Retina (tissue), 1 donor: ENCODE results near the gene ISM1.

Experiments used
- DNase-seq: peaks from one replicate; pipeline ENCODE4 v3.0.0-alpha.2; 2016

ISM1 gene

DNA sequence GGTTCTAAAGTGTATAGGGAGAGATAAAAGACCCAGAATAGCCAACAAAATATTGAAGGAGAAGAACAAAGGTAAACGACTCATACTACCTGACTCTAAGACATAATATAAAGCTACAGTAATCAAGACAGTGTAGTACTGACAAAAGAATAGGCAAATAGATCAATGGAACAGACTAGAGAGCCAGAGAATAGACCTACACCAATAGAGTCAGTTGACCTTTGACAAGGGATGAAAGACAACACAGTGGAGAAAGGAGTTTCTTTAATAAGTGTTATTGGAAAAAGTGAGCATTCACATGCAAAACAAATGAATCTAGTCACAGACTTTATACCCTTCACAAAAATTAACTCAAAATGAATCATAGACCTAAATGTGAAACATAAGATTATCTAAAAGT, 96.4 kb downstream of the ISM1 start:
- DNase-seq: no peak

DNA sequence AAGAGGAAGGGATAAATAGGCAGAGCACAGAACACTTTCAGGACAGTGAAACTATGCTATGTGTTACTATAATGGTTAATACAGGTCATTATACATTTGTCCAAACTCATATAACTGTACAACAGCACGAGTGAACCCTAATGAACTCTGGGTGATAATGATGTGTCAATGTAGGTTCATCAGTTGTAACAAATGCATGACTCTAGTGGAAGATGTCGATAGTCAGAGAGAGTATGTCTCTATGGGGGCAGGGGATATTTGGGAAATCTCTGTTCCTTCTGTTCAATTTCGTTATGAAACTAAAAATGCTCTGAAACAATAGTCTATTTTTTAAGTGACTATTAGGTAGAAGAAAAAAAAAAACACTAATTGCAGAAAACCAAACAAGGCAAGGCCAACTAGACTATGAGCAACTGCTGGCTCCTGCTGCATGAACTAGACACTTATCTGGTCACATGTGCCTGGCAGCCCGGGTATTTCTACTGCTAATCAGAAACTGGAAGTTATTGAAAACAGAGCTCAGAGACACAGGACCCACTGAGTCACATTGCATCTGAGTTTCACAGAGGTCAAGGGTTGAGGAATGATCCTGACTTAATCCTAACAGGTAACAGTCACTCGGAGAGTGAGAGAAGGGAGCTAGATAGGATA, 97.9 kb downstream of the ISM1 start:
- DNase-seq: no peak

DNA sequence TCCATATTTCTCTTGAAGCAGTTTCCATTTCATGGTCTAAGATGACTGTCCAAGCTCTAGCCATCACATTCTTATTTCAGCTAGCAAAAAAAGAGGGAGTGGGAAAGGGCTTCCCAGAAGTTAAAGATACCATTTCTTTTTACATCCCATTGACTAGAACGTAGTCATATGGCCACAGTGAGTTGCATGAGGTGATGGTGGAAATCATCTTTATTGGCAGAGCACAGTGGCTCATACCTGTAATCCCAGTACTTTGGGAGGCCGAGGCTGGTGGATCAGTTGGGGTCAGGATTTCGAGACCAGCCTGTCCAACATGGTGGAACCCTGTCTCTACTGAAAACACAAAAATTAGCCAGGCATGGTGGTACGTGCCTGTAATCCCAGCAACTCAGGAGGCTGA, 99.6 kb downstream of the ISM1 start:
- no peak for DNase-seq

DNA sequence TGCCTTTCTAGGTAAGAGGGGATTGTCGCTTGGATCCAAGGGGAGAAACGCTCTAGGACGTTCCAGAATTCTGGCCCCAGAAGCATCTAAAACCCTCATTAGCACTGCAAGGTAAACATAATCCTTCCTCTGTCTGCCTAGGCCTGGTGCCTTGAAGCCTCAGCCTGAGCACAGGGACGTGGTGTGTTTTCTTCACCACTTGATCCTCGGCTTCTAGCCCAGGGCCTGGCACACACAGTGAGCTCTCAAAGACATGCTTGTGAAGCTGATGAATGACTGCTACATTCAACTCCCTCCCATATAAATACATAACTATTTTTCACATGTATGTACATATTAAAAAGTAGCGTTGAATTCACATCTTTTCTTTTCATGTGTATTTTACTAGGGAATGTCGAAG, 100.3 kb downstream of the ISM1 start:
- no peak for DNase-seq

DNA sequence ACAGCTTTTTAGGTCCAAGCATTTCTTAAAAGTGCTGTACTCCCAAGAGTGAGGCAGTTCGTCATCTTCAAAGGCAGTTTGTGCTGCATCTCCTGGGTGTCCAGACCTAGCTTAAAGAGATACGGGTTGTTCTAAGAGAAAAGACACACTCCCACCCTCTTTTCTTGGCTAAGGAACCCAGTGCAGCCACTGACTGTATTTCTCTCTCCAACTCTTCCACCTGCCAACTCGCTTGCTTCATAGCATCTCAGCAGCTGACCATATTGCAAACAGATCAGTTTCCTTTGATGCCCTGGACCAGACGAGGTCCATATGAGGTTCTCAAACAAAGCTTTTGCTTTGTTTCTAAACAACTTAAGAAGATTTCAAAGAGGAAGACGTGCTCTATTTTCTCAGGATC, 101.1 kb downstream of the ISM1 start:
- no peak for DNase-seq

DNA sequence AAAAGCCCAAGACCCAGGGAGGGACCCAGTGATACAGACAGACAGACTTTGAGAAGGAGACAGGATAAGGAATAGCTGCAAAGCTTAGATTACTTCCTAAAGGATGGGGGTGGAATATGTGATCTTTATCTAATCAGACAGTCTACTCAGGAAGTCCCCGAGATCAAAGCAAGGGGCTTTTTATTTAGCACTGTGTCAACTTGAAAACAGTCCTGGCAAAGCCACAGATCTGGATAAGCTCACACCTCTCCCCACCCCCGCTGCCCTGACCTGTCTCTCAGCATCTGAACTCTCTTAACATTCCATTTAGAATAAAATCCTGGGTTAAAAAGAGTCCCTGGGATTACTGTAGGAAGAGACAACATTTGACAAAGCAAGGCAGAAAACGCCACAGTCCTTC, 101.5 kb downstream of the ISM1 start:
- no peak for DNase-seq

DNA sequence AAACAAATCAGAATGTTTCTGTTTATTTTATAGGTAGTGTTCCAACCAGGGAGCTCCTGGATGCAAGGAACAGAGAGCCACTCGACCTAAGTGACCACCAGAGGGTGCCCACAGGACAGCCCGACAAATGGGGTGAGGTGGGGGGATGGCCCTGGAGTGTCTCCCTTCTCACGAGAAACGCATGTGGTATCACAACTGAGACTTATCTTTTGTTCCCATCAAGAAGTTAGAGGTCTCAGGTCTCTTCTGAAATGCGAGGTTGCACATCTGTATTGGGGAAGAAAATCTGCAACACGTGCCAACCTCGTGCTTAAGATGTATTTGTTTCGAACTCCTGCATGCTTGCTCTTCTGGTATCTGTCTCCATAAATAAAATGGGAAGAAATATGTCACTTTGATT, 104.0 kb downstream of the ISM1 start:
- DNase-seq: no peak

DNA sequence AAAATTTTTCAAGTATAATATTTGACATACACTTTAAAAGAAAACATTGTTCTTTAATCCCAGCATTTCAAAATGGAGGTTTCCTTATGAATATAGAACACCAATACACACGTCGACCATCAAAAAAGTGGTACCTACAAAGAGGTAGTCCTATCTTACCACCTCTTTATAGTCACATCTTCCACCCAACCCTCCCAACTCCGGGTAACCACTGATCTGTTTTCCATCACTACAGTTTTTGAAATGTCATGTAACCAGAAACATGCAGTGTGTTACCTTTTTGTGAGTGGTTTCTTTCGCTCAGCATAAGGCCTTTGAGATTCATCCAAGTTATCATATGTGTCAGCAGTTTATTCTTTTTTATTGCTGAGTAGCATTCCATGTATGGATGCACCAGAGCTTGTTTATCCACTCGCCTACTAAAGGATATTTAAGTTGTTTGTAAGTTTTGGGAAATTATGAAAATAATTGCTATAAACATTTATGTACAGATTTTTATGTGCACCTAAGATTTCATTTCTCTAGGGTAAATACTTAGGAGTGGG, 104.8 kb downstream of the ISM1 start:
- DNase-seq: no peak

DNA sequence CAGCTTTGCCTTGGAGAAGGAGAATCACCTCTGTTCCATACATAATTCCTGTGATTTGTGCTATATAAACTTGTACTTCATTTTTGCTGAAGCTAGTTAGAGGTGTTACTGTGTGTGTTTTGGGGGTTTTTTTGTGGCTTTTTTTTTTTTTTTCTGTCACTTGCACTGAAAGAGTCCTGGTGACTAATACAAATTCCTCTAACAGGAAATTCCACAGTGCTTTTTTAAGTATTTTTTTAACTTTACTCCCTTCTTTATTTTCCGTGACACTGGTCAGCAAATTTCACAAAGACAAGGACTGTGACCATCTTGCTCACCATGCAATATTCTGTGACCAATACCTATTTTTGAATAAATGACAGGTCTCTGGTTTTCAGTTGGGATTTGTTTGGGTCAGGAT, 110.5 kb downstream of the ISM1 start:
- no peak for DNase-seq

DNA sequence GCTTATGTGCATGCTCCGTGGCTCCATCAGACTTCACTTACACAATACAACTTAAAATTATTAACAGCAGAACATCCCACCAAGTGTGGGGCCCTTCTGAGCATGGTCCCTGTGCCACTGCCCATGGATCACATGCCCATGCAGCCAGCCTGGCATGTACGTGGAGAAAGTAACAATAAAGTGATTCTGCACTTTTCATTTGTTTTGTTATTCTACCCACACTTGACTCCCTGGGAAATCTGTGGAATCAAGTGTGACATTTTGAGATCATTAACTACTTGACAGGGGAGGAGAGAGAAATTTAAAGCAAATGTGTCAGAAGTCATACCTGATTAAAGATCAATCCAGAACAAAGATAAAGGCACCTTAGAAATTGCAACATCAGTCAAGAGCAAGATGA, 112.0 kb downstream of the ISM1 start:
- DNase-seq: no peak

DNA sequence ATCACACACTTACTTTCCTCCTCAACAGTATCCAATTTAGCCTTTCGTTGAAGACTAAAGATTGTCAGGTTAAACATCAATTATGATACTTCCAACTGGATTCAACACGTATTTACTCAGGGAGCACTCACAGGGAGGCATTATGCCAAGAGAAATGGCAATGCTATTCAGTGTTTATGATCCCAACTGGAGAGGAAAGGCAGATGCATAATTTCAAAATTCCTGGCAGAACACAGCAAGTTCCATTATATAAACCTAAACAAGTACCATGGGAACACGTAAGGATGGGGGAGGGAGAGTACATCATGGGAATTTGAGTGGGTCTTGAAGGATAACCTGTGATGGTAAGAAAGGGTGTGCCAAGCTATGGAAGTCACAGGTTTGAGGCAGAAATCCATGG, 112.7 kb downstream of the ISM1 start:
- DNase-seq: no peak

DNA sequence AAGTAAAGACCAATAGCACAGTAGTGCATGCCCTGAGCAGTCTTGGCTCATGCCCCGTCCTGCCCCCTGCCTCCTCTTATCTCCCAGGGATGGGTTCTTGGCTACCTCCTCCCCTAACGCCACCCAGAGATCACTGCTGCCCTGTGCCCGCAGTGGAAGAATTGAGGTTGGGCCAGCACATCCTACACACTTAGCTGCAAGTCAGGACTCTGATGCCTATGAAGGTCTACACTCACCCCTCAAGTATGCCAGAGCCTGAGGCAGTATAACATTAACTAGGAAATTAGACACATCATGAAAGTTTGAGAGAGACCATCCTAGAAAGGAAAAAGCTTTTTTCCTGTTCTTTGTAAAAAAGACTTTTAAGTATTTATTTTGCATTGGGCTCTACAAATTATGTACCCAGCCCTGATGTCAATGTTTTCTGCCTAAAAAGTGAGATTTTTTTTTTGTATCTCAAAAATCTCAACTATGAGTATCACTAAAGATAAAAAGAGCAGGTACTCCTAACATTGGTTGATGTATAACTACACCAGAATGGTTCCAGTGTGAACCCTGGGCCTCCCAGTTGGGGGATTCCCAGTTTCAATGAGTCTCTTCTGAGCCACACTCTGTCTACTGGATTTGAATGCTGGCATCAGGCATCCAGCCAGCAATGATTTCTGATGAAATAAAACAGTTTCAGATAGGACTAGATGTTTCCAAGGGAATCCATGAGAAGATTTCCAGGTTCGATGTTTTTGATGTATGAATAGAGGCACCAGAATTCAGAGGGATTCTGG, 115.4 kb downstream of the ISM1 start:
- no peak for DNase-seq

DNA sequence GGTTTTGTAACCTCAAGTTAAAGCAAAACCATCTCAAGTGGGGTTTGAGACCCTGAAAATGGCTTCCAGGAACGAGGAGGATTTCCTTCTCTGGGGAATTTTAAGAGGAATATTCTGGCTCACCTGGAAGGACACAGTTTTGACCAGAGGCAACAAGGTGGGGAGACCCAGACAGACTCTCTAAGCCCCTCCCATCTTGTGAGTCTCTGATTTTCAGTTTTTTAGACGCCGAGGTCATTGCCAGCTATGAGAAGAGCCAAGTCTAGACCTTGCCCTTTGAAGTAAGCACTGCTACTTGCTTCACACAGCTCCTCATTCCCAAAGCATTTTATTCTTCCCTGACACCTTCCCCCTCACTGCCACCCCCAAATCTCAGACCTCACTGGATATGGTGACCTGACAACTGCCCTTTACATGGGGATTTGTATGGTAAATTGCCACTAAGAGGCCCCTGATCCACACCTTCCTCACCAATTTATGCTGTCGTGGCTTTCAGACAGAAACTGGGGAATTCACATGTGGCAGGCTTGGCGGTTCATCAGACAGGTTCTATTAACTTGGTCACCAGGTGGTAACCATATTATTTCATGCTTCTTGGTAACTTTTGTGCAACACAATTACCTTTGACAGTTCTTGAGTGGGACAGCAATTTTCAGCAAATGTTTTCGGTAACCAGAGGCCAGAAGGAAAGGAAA, 116.2 kb downstream of the ISM1 start:
- DNase-seq: no peak

DNA sequence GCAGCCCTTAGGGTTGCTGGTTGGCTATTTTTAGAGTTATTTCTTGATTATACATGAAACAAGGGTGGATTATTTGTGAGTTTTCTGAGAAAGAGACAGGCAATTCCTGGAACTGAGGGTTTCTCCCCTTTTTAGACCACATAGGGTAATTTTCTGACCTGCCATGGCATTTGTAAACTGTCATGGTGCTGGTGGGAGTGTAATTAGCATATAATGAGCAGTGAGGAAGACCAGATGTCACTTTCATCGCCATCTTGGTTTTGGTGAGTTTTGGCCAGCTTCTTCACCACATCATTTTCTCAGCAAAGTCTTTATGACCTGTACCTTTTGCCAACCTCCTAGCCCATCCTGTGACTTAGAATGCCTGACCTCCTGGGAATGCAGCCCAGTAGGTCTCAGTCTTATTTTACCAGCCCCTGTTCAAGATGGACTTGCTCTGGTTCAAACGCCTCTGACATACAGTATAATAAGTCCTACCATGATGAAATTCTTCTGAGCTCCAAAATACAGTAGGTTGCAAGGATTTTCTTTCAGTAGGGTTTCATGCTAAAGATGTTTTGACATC, 117.1 kb downstream of the ISM1 start:
- DNase-seq: no peak

DNA sequence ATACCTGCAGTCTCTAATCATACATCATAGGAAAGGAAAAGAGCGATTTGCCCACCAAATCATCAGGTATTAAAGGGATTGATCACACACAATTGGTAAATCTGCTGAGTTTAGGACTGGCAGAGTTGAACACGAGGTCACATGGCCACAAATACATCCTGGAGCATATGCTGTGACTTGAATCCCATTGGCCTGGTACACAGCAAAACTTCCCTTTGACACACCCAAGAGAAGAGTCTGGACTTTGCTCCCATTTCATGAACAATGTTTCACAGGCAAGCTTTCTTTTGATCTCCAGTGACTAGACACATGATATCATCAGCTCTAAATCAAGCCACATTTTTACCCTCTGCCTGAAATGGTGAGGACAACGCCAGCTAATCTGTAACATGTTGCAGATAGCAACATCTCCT, 117.9 kb downstream of the ISM1 start:
- DNase-seq: no peak

DNA sequence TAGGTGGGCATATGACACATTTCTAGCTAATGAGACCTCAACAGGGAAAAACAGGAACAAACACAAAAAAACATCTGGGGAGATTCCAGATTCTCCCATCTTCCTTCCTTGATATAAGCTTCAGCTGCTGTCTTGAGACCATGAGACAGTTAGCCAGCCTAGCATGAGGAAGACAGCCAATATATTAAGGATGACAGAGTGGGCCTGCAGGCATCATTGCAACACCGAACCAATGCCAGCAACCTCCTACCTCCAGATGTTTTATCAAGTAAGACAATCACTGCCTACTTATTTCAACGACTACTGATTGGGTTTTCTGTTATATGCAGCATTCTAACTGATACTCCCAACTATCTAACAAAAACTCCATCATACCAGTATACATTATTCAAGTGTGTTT, 119.0 kb downstream of the ISM1 start:
- DNase-seq: no peak

DNA sequence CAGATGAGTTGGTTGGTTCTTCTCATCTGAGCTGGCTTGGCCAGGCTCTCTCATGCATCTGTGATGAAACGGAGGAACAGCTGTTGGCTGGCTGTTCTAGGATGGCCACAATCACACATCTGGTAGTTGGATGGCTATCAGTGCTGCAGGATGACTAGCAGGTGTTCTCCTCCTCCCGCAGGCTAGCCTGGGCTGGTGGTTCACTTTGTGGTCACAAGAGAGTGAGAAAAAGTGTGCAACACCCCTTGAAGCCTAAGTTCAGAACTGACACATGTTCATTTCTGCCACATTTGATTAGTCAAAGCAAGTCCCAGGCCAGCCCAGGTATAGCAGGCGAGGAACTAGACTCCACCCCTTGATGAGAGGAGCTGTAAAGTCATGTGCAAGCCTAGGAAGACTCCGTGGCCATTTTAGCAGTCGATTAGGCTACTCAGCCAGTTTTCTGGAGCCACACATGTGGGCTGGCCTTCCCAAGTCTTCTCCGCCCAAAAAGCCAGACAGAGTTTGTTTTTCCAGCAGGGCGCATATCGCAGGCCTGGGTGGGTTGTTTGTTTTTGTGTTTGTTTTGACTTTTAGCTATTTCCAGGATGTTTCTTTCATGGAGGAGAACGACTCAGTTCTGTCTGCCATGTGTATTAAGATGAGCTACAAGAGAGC, 120.8 kb downstream of the ISM1 start:
- DNase-seq: no peak

DNA sequence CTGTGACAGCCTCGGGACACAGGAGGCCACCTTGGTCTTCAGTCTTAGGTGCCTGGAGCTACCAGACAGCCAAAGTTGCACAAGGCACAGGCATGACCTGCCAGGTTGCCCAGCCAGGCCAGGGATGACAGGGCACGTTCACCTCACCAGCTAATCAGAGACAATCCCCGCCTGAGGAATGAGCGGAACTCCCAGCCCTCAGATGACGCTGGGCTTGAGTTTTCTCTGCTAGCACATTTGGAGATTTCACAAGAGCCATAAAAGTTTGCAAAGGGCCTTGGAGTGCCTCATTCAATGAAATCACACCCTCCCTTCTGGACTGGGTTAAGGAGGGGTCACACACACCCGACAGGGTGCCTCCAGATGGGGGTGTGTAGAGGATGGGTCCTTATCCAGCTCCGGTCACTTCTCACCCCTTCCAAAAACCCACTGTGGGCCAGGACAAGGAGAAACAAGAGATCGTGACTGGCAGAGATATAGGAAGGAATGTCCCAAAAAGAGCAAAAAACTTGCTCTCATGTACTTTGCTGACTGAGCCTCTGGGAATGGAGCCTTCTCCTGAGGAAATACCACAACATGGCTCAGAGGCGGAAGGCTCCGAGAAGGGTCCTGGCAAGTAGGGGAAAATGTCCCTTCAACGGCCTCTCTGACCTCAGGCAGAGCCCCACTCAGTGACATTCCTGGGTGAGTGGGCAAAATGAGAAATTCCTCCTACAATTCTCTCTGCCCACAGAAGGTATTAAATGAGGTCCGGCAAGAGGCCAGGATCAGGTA, 121.6 kb downstream of the ISM1 start:
- no peak for DNase-seq

DNA sequence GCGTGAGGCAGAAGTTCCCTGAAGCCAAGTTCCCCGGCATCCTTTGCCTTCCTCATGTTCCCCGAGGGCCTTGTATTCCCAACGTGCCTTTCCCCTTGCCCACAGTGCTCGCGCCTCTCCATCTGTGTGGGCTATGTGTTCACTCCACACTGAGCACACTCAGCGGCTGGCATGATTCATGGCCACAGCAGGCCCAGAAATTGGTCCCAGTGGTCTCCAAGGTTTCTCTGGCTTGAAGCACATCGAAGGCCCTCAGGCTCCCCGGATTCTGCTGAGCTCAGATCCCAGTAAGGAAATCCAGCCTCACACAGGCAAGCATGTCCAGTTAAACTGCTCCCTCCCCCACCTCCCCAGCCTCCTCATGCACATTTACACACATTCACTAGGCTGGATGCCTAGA, 123.6 kb downstream of the ISM1 start:
- no peak for DNase-seq

DNA sequence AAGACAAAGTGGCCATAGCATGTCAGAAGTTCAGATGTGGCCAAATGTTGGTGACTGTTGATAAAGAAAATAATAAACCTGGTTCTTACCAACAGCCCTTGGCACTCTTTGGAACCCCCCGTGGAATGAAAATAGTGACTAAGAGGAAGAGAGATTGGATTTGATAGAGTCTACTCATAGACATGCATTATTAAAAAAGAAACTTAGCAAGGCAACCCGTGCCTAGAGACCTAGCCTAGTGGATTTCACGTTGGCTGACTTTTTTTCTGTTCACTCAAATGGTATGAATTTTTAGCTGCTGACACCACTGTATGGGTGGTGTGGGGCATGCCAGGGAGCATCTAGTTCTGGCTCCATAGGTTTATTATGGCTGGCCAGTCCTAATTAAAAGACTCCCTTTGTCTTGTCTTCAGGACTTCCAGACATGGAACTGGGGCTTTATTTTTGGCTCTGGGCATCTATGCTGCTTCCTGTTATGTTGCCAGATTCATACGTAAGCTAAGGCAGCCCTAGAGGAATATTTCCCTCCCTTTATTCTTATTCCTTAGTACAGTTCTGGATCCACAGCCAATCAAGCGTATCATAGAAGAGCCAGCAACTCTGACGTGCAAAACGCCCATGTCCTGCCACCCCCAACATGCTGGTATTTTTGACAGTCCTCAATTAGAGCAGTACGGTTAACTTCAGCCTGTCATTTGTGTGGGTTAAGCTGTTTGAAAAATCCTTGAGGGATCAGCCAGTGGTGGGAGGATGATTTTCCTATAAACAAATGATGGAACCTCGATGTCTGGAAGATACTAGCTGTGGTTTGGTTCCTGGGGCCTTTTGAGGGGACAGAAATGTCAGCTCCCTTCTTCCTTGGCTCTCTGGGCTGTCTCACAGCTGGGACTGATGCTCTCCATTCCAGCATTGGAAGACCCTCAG, 127.5 kb downstream of the ISM1 start:
- no peak for DNase-seq

DNA sequence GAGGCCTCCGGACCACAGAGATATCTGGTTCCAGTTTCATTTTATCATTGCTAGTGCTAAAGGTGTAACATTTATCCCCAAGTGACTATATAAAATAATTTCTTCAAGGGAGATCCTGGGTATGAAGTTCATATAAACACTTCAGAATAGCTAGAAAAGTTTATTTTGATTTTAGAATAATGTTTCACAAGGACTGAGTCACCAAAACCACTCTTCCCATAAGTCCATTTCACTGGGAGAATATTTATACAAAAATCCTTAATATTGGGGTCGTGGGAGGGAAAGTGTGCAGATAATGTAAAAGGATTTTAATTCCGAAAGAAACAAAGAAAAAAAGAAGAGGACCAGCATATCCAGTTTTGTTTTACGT, 128.1 kb downstream of the ISM1 start:
- no peak for DNase-seq
